Activated T-helper 1 cell treated with anti-CD3 and anti-CD28 coated beads, Interleukin-2, amount 50 U/mL, for 16 hours (primary cell): ENCODE measurements around the gene OSBP2.

Experiments used
- DNase-seq, 2 donors: peaks; one replicate each; pipeline ENCODE4 v3.0.0-alpha.2; 2020; ENCODE audit warnings: low read depth in 1 of 2, low spot score in 1 of 2

Gene OSBP2

DNA sequence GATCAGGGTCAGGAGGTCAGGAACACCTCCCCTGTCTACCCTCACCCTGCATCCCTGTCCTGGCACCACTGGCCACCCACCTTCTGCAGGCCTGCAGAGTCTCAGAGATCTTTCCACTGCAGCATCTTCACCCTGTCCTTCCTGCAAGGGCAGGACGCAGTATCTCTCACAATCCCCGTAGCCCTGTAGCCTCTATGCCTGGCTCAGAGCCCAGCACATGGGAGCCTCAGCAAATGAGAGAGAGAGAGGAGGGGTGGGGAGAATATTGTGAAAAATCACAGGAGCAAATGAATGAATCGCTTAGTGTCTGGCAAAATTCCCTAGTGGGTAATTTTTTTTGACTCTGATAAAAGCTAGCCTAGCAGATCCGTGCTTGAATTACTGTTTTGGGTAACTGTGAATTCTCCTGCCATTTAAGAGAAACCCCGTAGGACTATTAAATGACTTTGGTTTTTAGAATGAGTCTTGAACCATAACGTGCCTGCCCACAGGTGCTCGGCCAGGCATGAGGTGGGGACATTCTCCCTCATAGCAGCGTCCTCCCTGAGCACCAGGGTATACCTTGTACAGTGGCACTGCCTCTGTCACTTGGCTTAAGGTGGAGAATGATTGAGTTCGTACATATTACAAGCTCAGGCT lies 182.4 kb downstream of the OSBP2 start:
- DNase-seq = no peak

DNA sequence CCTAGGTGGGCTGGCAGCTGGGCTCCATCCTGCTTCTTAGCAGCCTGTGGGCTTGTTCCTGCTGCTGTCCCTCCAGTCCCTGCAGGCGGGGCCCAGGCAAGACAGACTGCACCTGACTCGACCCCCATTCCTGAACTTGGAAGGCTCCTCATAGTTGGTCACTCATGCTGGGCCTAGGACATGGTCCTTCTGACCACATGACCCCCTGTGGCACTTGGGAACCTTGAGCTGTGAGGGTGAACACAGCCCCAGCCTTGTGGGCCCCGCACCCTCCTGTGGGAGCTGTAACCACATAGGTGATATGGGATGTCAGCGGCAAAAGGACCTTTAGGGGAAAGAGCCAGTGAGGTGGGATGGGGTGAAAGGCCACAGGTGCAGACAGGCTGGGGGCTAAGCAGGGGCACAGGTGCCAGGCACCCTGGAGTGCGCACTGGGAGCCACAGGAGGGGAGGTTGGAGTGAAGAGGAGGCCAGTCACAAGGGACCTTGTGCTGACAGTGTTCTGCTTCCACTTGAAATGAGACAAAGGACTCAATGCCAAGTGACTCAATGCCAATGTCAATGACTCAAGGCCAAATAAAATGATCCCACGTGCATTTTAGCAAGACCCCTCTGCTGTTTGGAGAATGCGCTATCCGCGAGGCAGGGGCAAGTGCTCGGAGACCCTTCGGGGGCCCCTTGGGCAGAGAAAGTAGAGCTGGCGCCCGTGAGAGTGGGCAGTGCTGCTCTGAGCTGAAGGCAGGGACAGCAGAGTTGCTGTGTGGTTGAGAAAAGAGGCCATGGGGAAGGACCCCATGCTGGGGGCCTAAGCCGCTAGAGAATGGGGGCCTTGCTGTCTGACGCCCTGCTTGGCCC lies 183.2 kb downstream of the OSBP2 start:
- DNase-seq = no peak

DNA sequence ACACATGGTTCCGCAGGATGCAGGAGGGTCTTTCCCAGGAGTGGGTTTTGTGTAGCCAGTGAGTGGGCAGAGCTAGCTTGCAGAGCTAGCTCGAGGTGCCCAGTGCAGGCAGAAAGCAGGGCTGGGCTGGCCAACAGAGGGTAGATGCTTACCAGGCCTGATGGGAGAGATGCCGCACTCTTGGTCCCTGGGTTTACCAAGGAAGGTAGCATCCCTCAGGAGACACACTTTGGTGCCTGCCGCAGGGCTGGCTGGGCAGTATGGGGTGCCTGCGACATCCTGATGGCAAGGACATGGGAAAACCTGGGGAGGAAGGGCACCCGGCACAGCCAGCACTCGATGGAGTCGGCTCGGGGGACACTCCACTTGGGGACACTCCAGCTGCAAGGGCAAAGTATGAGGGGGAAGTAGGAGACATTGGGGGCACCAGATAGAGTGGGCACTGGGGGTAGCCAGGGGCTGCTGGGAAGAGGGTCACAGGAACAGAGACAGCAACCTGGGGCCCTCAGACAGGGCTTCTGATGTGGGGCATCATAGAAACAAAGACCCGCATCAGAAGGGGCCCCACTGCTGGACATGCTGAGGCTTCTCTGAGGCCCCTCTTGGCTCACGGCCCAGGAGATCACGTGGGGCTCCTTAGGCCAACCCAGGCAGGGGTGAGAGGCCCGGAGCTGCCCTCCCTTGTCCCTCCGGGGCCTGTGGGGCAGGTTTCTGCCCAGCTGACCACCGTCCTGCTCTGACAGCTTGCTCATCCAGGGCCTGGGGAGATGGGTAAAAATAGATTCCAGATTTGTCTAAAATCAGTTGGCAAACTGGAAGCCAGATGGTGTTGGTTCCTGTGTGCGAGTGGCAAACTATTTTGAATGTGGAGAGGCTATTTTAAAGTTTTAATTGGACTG lies 184.1 kb downstream of the OSBP2 start:
- no peak for DNase-seq

GRCh38 chr22:30879415-30879797 lies 184.7 kb downstream of the OSBP2 start:
- no peak for DNase-seq

GRCh38 chr22:30880181-30880601 lies 185.5 kb downstream of the OSBP2 start:
- no peak for DNase-seq

- DNase-seq = no peak
Measured at GRCh38 chr22:30880847-30881246, 186.2 kb downstream of the OSBP2 start.

GRCh38 chr22:30881361-30882183 lies 186.9 kb downstream of the OSBP2 start:
- no peak for DNase-seq

- DNase-seq = no peak
Measured at GRCh38 chr22:30882184-30882717, 187.6 kb downstream of the OSBP2 start.

DNA sequence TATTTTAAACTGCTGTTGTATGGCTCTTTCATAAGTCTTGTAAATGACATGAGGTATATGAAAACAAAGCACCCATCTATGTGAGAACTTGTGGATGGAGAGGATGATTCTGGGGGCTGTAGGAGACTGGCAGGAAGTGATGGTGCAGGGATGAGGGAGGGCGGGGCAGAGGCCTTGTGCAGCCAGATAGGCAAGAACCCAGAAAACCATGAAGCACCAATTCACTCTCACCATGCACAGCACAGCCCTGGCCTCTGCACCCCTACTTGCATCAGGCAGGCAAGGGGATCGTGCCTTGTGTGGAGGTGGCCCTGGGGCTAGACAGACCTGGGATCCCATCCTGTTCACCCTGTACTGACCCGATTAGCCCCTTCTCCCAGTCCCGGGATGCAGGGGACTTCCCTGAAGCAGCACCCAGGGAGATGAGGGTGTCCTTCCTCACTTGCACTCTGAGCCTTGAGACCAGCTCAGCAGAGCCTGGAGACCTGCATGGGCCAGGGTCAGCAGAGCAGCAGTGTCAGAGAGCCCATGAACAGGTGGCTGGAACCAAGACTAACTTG lies 188.4 kb downstream of the OSBP2 start:
- DNase-seq = no peak

DNA sequence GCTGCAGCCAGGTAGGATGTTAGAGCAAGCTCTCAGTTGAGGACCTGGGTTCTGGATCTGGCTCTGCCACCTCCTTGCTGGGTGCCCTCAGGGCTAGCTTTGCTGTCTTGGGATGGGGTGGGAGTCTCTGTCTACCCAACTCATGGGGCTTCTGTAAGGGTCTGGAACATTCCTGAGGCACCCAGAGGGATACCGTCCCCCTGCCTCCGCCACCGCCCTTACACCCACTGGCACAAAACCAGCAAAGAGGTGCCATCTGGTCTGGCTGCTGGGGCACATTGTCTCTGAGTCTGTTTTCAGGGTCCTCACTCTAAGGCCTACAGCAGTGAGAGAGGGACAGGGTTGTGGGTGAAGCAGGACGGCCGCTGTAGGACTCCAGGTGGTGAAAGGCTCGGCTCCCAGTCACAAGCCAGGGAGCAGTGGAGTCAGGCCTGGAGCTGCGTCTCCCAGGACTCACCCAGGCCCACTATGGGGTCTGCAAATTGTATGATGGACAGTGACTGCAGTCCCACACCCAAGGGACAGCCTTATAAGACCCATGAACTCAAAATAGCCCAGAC lies 189.0 kb downstream of the OSBP2 start:
- DNase-seq = no peak

DNA sequence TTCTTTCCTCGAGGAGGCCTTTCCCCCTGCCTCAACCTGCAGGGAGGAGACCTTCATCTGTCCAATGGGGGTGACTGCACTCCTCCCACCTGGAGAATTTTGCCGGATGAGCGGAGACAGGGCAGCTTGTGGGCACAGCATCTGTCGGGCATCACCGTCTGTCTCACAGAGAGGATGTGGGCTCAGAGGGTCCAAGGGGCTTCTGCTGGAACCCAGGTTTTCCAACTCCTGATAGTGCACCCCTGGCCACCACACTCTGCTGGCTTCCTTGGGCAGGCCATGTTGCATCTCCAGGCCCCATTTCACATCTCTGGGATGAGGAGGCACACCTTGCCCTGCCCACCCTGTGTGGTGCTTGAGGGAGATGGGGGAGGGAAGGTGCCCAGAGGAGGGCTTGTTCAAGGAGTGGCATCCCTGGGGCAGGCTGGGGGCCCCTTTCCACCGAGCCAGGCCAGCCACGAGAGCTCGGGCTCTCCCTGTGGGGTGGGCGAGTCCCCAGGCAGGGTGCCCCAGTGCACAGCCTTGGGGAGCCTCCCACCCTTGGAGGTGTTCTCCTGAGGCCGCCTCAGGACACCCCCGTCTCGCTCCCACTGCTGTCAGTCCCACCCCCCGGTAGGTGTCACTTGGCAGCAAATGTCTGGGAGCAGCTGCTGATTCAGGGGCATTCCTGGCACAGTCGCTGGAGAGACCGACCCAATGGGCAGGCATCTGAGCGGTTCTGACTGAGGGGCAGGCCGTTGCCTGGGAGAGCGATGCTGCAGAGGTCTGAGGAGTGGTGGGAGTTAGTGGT lies 189.7 kb downstream of the OSBP2 start:
- DNase-seq = no peak

GRCh38 chr22:30885001-30885366 lies 190.3 kb downstream of the OSBP2 start:
- no peak for DNase-seq

DNA sequence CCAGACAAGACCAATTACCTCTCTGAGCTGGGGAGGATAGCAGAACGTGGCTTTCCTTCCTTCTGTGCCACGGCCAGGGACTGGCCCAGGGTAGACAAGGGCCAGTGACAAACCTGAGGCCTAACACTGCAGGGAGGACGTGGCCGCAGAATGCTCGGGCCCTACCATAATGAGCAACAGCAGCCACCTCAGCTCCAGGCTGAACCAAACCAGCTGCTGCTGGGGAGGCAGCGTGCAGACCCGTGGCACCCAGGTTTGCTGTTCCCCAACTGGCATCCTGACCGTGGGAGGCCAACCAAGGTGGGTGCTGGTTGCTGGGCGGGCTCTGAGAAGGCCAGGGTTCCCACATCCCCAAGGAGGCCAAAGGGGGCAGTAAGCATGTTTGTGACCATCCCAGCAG lies 190.9 kb downstream of the OSBP2 start:
- no peak for DNase-seq

DNA sequence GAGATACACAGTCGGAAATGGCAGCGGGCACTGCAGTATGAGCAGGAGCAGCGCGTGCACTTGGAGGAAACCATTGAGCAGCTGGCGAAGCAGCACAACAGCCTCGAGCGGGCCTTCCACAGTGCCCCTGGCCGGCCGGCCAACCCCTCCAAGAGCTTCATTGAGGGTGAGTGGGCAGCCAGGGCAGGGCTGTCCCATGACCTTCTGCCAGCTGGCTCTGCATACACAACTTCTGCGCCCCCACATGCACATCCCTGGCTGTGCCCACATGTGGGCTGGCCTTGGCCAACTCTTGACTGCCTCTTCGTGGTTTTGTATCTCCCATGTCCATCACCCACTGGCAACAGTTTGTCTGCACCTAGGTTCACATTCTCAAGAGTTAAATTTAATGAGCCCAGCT lies 192.8 kb downstream of the OSBP2 start:
- no peak for DNase-seq

DNA sequence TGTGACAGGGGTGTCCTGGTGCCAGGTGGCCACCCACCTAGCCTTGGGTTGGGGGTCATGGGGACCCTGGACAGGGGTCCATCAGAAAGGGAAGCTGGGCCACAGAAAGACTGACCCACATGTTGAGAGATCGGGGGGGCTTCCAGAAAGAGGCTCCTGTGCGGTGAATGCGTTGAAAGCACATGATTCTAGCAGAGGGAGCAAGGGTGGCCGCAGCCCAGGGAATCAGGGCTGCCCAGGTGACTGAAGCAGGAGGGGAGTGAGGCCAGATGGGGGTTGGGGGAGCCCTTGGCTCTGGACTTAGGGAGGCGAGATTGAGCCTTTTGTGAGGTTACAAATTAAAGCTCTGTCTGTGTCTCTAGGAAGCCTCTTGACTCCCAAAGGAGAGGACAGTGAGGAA lies 193.2 kb downstream of the OSBP2 start:
- no peak for DNase-seq

DNA sequence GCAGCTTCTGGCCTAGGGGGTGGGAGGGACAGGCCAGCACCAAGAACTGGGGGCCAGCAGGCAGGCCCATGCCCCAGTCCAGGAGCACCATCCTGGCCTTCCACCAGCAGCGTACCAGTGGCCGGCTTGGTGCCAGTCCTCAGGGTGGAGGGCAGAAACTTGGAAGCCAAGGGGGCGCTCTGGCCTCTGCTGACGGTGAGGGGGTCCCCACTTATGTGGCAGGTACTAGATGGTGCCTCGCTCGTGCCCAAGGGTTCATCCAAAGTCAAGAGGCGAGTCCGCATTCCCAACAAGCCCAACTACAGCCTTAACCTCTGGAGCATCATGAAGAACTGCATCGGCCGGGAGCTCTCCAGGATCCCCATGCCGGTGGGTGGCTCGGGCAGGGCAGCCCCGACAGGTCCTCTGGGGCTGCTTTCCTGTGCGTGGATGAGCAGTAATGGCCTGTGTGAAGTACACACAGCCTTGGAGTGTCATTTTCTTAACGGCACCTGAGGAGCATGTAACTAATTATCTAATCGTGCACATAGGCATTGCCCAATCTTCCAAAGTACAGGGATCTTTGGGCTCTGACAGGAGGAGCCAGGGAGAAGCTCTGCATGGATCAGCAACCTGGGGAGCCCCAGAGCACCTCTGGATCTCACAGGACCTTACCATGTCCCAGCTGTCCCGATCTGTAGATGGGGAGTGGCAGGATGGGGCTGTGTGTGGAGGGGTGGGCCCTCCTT lies 194.8 kb downstream of the OSBP2 start:
- DNase-seq = no peak

GRCh38 chr22:30889996-30890480 lies 195.4 kb downstream of the OSBP2 start:
- no peak for DNase-seq

GRCh38 chr22:30890686-30891442 lies 196.2 kb downstream of the OSBP2 start:
- DNase-seq = no peak
